Mucosa of stomach (tissue), 1 donor: ENCODE results near the gene SH3PXD2B.
"Not testable (repeated sequence)": the region's sequence is repeated elsewhere in the genome, so short reads cannot be mapped to it uniquely, and the experiment has no call there.

Experiments
- H3K27me3 ChIP-seq: one replicate; pipeline ENCODE4 v1.7.0; 2013; ENCODE audit warnings: mild to moderate bottlenecking, low read length; ENCODE audit not compliant: control insufficient read depth, insufficient read depth
- H3K36me3 ChIP-seq: one replicate; pipeline ENCODE4 v1.7.0; 2013; ENCODE audit warnings: low read length; ENCODE audit not compliant: control insufficient read depth, insufficient read depth
- H3K4me1 ChIP-seq: one replicate; pipeline ENCODE4 v1.7.0; 2013; ENCODE audit warnings: mild to moderate bottlenecking, low read length; ENCODE audit not compliant: control insufficient read depth, insufficient read depth
- H3K4me3 ChIP-seq: one replicate; pipeline ENCODE4 v1.7.0; 2013; ENCODE audit warnings: low read length
- H3K9ac ChIP-seq: one replicate; pipeline ENCODE4 v1.7.0; 2013; ENCODE audit warnings: mild to moderate bottlenecking, low read length, moderate library complexity
- H3K9me3 ChIP-seq: one replicate; pipeline ENCODE4 v1.7.0; 2013; ENCODE audit warnings: mild to moderate bottlenecking, low read length, moderate library complexity; ENCODE audit not compliant: control insufficient read depth
- donor health status: Pancreatic carcinoma.

SH3PXD2B gene

DNA sequence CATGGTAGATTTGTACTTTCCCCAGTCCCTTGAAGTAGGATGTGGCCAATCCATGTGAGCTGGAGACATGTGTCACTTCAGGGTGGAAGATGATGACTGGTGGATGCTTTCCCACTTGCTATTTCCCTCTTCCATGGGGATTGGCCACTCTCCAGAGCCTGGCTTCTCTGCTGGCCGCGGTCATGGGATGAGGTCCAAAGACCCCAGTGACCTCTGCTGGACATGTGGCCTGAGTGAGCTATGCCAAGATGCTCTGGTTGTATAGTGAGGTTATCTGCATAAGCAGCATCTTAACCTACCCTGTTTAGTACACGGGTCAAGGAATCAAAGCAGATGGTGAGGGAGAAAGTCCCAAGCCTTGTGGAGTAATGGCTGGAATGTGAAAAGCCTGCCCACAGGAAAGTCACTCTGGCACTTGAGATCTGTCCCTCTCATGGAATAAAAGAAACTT is 47.1 kb downstream of the SH3PXD2B start:
- Histone ChIP-seq H3K4me3 (no peak overlapping the region), H3K4me1 (peaks cover 4% of the 10 kb centered on the region)

DNA sequence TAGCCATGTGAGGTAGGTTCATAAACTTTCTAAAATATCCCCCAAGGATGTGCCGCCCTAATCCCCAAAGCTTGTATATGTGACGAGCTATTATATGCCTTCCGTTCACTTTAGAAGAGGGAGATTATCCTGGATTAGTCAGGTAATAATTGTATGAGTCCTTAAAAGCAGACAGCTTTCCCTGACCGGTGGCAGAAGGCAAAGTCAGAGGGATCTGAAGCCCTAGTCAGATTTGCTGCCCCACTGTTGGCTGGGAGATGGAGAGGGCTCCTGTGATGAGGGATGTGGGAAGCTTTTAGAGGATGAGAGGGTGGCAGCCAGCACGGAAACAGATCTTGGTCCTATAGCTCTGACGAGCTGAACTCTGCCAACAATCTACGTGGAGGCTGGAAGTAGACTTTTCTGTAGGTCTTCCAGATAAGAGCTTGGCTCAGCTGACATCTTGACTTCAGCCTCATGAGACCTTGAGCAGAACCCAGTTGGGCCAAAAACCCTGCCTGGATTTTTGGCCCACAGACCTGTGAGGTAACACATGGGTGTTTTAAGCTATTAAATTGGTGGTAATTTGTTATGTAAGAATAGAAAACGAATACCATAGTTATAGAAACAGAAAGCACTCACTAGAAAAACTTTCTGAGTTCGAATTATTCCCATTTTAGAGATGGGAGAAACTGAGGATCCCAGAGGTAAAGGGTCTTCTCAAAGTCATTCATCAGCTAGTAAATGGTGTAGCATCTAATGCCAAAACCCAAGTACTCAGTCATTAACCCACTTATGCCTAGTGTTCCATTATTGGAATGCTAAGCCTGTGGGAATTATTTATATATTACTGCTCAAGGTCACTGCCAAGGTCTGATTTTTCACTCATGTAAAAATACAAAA is 48.9 kb downstream of the SH3PXD2B start:
- Histone ChIP-seq H3K36me3 (peaks cover 4% of the 10 kb centered on the region), H3K4me3 (no peak overlapping the region), H3K9me3 (no peaks in the 10 kb centered on the region), H3K4me1 (no peaks in the 10 kb centered on the region), H3K27me3 (no peaks in the 10 kb centered on the region), H3K9ac (no peak overlapping the region)

More for the DNA sequence above, 47.1 kb downstream of the SH3PXD2B start:
- Histone ChIP-seq H3K27me3 (no peaks in the 10 kb centered on the region), H3K36me3 (peaks cover 4% of the 10 kb centered on the region), H3K9ac (no peak overlapping the region), H3K9me3 (no peaks in the 10 kb centered on the region)

- H3K36me3 ChIP-seq = peaks cover 4% of the 10 kb centered on the region
- no peaks in the 10 kb centered on the region for H3K9me3 ChIP-seq
- H3K27me3 ChIP-seq = no peaks in the 10 kb centered on the region
- H3K4me1 ChIP-seq = no peaks in the 10 kb centered on the region
- H3K4me3 ChIP-seq = no peak overlapping the region
- no peak overlapping the region for H3K9ac ChIP-seq
Observed at GRCh38 chr5:172404746-172405145, 49.6 kb downstream of the SH3PXD2B start.

DNA sequence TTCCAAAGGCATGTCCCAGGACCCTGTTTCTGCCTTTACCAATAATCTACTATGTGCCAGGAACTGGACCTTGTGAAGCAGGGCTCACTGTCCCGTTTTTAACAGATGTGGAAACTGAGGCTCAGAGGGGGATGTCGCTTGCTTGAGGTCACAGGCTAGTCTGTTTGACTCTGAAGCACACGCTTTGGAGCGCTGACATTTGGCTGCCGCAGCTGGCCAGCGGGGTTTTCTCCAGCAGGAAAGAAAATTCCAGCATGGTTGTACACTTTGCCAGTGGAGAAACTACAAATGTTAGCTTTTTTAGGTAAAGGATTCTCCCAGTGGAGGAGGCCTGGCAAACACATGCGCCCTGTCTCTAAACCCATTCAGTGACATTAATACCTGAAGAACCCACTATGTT is 50.5 kb downstream of the SH3PXD2B start:
- Histone ChIP-seq H3K4me1 (no peaks in the 10 kb centered on the region), H3K27me3 (no peaks in the 10 kb centered on the region), H3K36me3 (peaks cover 4% of the 10 kb centered on the region), H3K9me3 (no peaks in the 10 kb centered on the region), H3K9ac (no peak overlapping the region), H3K4me3 (no peak overlapping the region)

DNA sequence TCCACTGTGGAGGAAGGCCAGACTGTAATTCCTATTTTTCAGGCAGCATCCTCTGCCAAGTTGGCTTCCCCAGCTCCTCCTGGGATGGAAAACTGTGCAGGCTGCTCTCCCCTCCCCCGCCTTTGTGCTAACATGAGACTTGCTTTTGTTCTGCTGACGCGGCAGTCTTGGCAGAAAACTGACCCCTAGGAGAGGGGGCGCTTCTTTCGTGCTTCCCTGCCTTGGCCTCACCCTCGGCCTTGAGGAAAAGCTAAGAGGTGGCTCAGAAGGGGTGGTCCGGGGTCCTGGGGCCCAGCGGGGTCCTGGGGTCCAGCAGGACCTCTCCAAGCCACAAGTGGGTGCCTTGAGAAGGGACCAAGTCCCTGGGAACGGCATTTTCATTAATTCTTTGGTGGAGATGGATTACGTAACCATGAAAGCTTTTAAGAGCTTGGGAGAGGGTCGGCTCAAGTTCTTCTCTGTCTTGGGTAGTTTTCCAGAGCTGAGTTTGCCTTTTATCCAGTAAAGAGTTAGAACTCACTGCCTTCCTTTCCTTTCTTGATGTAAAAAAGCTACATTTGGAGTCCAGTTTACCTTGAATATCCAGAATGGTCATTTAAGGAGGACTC is 51.0 kb downstream of the SH3PXD2B start:
- peaks cover 4% of the 10 kb centered on the region for H3K36me3 ChIP-seq
- H3K4me3 ChIP-seq = no peak overlapping the region
- no peak overlapping the region for H3K9ac ChIP-seq
- no peaks in the 10 kb centered on the region for H3K27me3 ChIP-seq
- H3K4me1 ChIP-seq = no peaks in the 10 kb centered on the region
- no peaks in the 10 kb centered on the region for H3K9me3 ChIP-seq

DNA sequence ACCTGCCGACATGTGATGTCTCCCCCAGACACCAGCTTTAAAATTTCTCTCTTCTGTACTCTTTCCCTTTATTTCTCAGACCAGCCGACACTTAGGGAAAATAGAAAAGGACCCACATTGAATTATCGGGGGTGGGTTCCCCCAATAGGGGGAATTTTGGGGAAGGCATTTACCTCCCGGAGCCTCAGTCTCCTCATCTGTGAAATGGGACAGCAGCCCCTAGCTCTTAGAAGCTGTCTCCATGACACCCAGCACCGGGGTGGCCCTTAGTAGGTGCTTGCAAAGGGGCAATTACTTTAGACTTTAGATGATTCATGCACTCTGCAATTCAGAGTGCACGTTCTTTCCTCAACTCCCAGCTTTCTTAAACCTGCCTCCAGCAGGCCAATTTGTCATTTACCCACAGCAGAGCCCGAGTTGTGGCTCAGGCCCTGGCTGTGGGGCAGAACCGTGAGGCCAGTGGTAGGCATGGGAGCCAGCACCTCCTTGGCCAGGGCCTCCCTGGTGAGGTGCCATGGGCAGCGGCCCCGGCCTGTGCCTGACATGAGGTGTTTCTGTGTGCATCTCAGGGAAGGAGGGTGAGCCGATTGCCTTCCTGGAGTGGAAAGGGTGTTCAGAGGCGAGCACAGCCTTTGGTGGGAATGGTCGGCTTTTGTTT is 51.7 kb downstream of the SH3PXD2B start:
- Histone ChIP-seq H3K9ac (no peak overlapping the region), H3K36me3 (peaks cover 4% of the 10 kb centered on the region), H3K9me3 (no peaks in the 10 kb centered on the region), H3K27me3 (no peaks in the 10 kb centered on the region), H3K4me3 (no peak overlapping the region), H3K4me1 (no peaks in the 10 kb centered on the region)

DNA sequence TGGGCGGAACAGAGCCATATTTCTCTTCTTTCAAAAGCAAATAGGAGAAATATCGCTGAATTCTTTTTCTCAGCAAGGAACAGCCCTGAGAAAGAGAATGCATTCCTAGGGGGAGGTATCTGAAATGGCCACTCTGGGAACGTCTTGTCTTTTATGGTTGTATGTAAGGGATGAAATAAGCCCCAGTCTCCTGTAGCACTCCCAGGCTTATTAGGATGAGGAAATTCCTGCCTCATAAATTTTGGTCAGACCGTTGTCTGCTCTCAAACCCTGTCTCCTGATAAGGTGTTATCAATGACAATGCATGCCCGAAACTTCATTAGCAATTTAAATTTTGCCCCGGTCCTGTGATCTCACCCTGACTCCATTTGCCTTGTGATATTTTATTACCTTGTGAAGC is 52.3 kb downstream of the SH3PXD2B start:
- H3K9me3 ChIP-seq, H3K4me1 ChIP-seq, H3K4me3 ChIP-seq, H3K27me3 ChIP-seq, H3K9ac ChIP-seq, H3K36me3 ChIP-seq: not testable (repeated sequence)

DNA sequence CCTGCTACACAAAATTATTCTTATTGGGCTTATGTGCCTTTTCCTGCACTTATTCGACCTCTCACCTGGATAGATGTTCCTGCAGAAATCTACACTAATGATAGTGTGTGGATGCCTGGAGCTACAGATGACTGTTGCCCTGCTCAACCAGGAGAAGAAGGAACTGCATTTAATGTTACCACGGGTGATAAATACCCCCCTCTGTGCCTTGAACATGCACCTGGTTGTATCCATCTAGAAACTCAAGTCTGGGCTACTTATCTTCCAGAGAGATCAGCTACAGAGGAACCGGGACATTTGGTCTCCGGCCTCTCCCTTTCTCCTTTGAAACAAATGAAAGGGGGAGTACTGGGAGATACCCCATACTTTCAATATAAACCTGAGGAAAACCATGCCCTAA is 54.5 kb downstream of the SH3PXD2B start:
- Histone ChIP-seq H3K4me1 (no peaks in the 10 kb centered on the region), H3K36me3 (no peaks in the 10 kb centered on the region), H3K9me3 (no peaks in the 10 kb centered on the region), H3K9ac (no peak overlapping the region), H3K4me3 (no peak overlapping the region), H3K27me3 (no peaks in the 10 kb centered on the region)

GRCh38 chr5:172399336-172399735 is 55.0 kb downstream of the SH3PXD2B start:
- no peak overlapping the region for H3K4me3 ChIP-seq
- no peaks in the 10 kb centered on the region for H3K36me3 ChIP-seq
- H3K9me3 ChIP-seq = no peaks in the 10 kb centered on the region
- no peaks in the 10 kb centered on the region for H3K4me1 ChIP-seq
- no peak overlapping the region for H3K9ac ChIP-seq
- no peaks in the 10 kb centered on the region for H3K27me3 ChIP-seq

GRCh38 chr5:172398645-172399044 is 55.7 kb downstream of the SH3PXD2B start:
- H3K4me1 ChIP-seq, H3K9me3 ChIP-seq, H3K4me3 ChIP-seq, H3K9ac ChIP-seq, H3K36me3 ChIP-seq, H3K27me3 ChIP-seq: not testable (repeated sequence)

- not testable (repeated sequence) for H3K4me3 ChIP-seq, H3K9me3 ChIP-seq, H3K27me3 ChIP-seq, H3K9ac ChIP-seq, H3K4me1 ChIP-seq, H3K36me3 ChIP-seq
Observed at GRCh38 chr5:172396994-172397393, 57.3 kb downstream of the SH3PXD2B start.

GRCh38 chr5:172396220-172396619 is 58.1 kb downstream of the SH3PXD2B start:
- Histone ChIP-seq H3K36me3 (no peaks in the 10 kb centered on the region), H3K4me1 (no peaks in the 10 kb centered on the region), H3K4me3 (no peak overlapping the region), H3K9me3 (no peaks in the 10 kb centered on the region), H3K9ac (no peak overlapping the region), H3K27me3 (no peaks in the 10 kb centered on the region)
